K562 (cell line): Measurements from ENCODE around the gene MEX3D. TPM values are rescaled to one million over a fixed set of nuclear protein-coding genes. Genes with fewer than 3 reads are reported as not detected.

ENCODE experiments used
- ATAC-seq: fragments of 200-7000 bp; cut with Tn5 transposase; 3 replicates; pipeline ENCODE4 v1.9.1; 2020; ENCODE audit warnings: moderate library complexity
- BruUV-seq: library from RNA; stranded (reverse); fragments of 400-500 nt; replicated peaks from 2 replicates; lab custom pipeline; 2021; lab: Mats Ljungman, UMichigan
- CTCF ChIA-PET: fragments of 300-600 bp; formaldehyde crosslinking; extraction: SDS; loops from one replicate; lab custom pipeline; 2021; ENCODE audit warnings: low intra/inter-chr PET ratio; lab: Yijun Ruan, JAX
- POLR2A ChIA-PET: fragments of 300-600, 350-650 bp; sonication (Branson Sonifier 250); formaldehyde crosslinking; extraction: SDS; loops from one replicate; lab custom pipeline; 2021; ENCODE audit warnings: antibody characterized with exemption, inconsistent platforms; lab: Yijun Ruan, JAX
- DNase-seq, 4 experiments: peaks; one replicate each; pipeline versions ENCODE4 v3.0.0 to v3.0.0-alpha.2; 2011 to 2018; ENCODE audit warnings: low spot score in 3 of 4, mixed read lengths in 3 of 4; ENCODE audit errors: extremely low read depth in 1 of 4
- FAIRE-seq: peaks from 2 replicates; lab custom pipeline; 2011; peaks lifted over from hg19 to GRCh38; lab: Jason Lieb, UNC
- H2AFZ ChIP-seq: 2 replicates; pipeline ENCODE4 v1.6.0; 2011; ENCODE audit warnings: low read depth, low read length, control low read depth, inconsistent platforms
- H3K27ac ChIP-seq: fragments of 200-600 bp; 3 replicates; pipeline ENCODE4 v1.8.0; 2011; ENCODE audit warnings: low read depth, mild to moderate bottlenecking, control low read depth, inconsistent platforms, low read length, moderate library complexity, mixed read lengths; ENCODE audit errors: extremely low read depth
- H3K27me3 ChIP-seq, 2 experiments: fragments of 300-600 bp in 1 of 2; 2 replicates in 1 of 2; 3 replicates in 1 of 2; pipeline versions ENCODE4 v1.6.0 to v1.8.0; 2011; ENCODE audit warnings: inconsistent platforms in 2 of 2, low read length in 2 of 2, mild to moderate bottlenecking in 1 of 2, mixed read lengths in 1 of 2, moderate library complexity in 1 of 2; ENCODE audit not compliant: control insufficient read depth in 2 of 2, insufficient read depth in 2 of 2
- H3K36me3 ChIP-seq: fragments of 300-600 bp; 3 replicates; pipeline ENCODE4 v1.8.0; 2011; ENCODE audit warnings: mild to moderate bottlenecking, low read length, inconsistent platforms; ENCODE audit not compliant: control insufficient read depth, insufficient read depth
- H3K4me1 ChIP-seq, 2 experiments: fragments of 200-600 bp in 1 of 2; replicated peaks in 1 of 2; 2 replicates in 1 of 2; 3 replicates in 1 of 2; pipeline versions ENCODE4 v1.5.1 to v1.8.0; 2011; ENCODE audit warnings: inconsistent platforms in 2 of 2, low read length in 2 of 2, mild to moderate bottlenecking in 1 of 2, mixed read lengths in 1 of 2, moderate library complexity in 1 of 2; ENCODE audit not compliant: control insufficient read depth in 2 of 2, insufficient read depth in 2 of 2
- H3K4me2 ChIP-seq: 2 replicates; pipeline ENCODE4 v1.6.1; 2011; ENCODE audit warnings: low read length, control low read depth, inconsistent platforms, mixed read lengths; ENCODE audit not compliant: insufficient read depth
- H3K4me3 ChIP-seq: fragments of 200-600 bp; sonication (generic), shearing (Covaris generic); 2 replicates; pipeline ENCODE4 v1.5.1; 2016; ENCODE audit warnings: control low read depth, inconsistent platforms
- H3K79me2 ChIP-seq: fragments of 200-600 bp; 3 replicates; pipeline ENCODE4 v1.8.0; 2011; ENCODE audit warnings: low read length, inconsistent platforms; ENCODE audit not compliant: control insufficient read depth, insufficient read depth
- H3K9ac ChIP-seq, 2 experiments: 2 replicates each; pipeline versions ENCODE4 v1.6.0 to v1.6.1; 2011; ENCODE audit warnings: low read depth in 2 of 2, low read length in 2 of 2, control low read depth in 1 of 2, inconsistent platforms in 1 of 2, mild to moderate bottlenecking in 1 of 2, mixed read lengths in 1 of 2; ENCODE audit not compliant: insufficient read depth in 1 of 2
- H3K9me1 ChIP-seq: one replicate; pipeline ENCODE4 v1.6.0; 2011; ENCODE audit warnings: inconsistent platforms, mild to moderate bottlenecking, low read length, moderate library complexity; ENCODE audit not compliant: control insufficient read depth, insufficient read depth
- H3K9me3 ChIP-seq: replicated peaks from 2 replicates; pipeline ENCODE4 v1.5.1; 2011; ENCODE audit warnings: low read depth, low read length, inconsistent platforms; ENCODE audit not compliant: control insufficient read depth, insufficient read depth
- H4K20me1 ChIP-seq: replicated peaks from 2 replicates; pipeline ENCODE4 v1.6.1; 2011; ENCODE audit warnings: low read length, inconsistent platforms, mixed read lengths; ENCODE audit not compliant: control insufficient read depth, insufficient read depth
- POLR2G ChIP-seq: fragments of 200-400 bp; formaldehyde crosslinking; IDR thresholded peaks from 2 replicates; pipeline ENCODE4 v1.6.1; 2017; ENCODE audit warnings: low read depth, mild to moderate bottlenecking, antibody characterized with exemption, low read length, moderate library complexity
- PRDM10 ChIP-seq: fragments of 450-650 bp; IDR thresholded peaks from 2 replicates; pipeline ENCODE4 v1.6.1; 2018; ENCODE audit not compliant: partially characterized antibody
- ZNF121 ChIP-seq: sonication (generic); formaldehyde crosslinking; conservative IDR thresholded peaks from 2 replicates; pipeline ENCODE4 v1.8.0; 2022; ENCODE audit warnings: missing genetic modification reagents
- WGBS: fragments of 100-300 bp; shearing (Covaris generic); methylation state at CpG from one replicate; pipeline ENCODE4 v1.1.6; 2016; ENCODE audit warnings: low coverage, mixed read lengths; ENCODE audit not compliant: insufficient coverage; ENCODE audit errors: missing lambda C conversion rate; 5-methylcytosine and 5-hydroxymethylcytosine counted together
- in situ Hi-C: fragments of 300-500 bp; cut with MboI; formaldehyde crosslinking; loops from 4 replicates; pipeline ENCODE4 v1.15.0; 2018; ENCODE audit warnings: inconsistent platforms, mixed read lengths
- intact Hi-C: fragments of 100-400 bp; cut with micrococcal nuclease; formaldehyde crosslinking; loops from 2 replicates; pipeline ENCODE4 v1.14.2; 2022
- polyA plus RNA-seq, 8 experiments: library from polyadenylated mRNA; depleted of rRNA in 4 of 8; stranded (reverse) in 5 of 8; unstranded in 3 of 8; fragments of >200 nt; fragmentation: Nextera tagmentation in 2 of 8; fragmentation: Illumina TruSeq in 1 of 8; extraction: Ambion mirVana in 2 of 8; extraction: Trizol in 1 of 8; gene quantifications; 2 replicates each; pipeline versions ENCODE4 v1.2.1 to v1.2.3, GENCODE V29; 2011 to 2014; ENCODE audit warnings: inconsistent platforms in 1 of 8, missing spikeins in 1 of 8
- total RNA-seq, 7 experiments: library from RNA; depleted of rRNA in 6 of 7; stranded (reverse); fragments of >200 nt in 6 of 7; fragmentation: Illumina TruSeq in 2 of 7; extraction: Trizol in 2 of 7; gene quantifications; 2 replicates each; pipeline versions ENCODE4 v1.2.1 to v1.2.3, GENCODE V29; 2011 to 2021; ENCODE audit warnings: low replicate concordance in 1 of 7

The MEX3D gene
- total and polyA plus RNA-seq, 9 of the 15 experiments (the other 6 are each of a cell fraction or from before 2014, with no cell fraction given) = 1.7 to 39.3 (median 5.7) TPM

GRCh38 chr19:1598777-1599459 lies 30.8 kb upstream of the MEX3D start:
- POLR2A ChIA-PET = interaction anchor here (0.6 kb wide), 1 partner anchor 739 kb away, joined by 3 read pairs; no protein-coding TSS in a partner anchor
- peaks cover 3% of the 10 kb centered on the region for H3K9me1 ChIP-seq
- 96% methylated on average over 19 of the region's 20 CpGs for WGBS
- no peak overlapping the region for H3K4me2 ChIP-seq
- no peak overlapping the region for H3K27ac ChIP-seq
- H2AFZ ChIP-seq = no peak overlapping the region
- TF ChIP-seq ZNF121 (CRISPR knock-in tag) (no peak), POLR2G (peak; percentile 47; the same call in 1 of the 2 replicates), PRDM10 (peak; percentile 32)
- TF ChIP-seq, all 486 proteins: peak for 2
- no TSS peak for BruUV-seq
- Histone ChIP-seq H3K79me2 (peaks cover 57% of the 10 kb centered on the region), H3K27me3 (no peaks in the 10 kb centered on the region), H3K9ac (peak overlapping the region in 1 of 2 experiments; percentile 56; a peak in 1 of 4 replicates), H3K4me1 (peaks cover 25 to 56% of the 10 kb centered on the region in 2 experiments), H3K36me3 (peaks cover 78% of the 10 kb centered on the region), H3K4me3 (no peak overlapping the region), H4K20me1 (peaks cover 18% of the 10 kb centered on the region), H3K9me3 (no peaks in the 10 kb centered on the region)
- CTCF ChIA-PET = no interaction called here
- intact Hi-C loops = no loop called here
- DNase-seq (no peak), ATAC-seq (no peak), FAIRE-seq (no peak)
- in situ Hi-C loops = no loop called here
